Heart left ventricle (tissue), 13 donors: ENCODE data around the gene ARHGAP45.

Experiments used
- CTCF ChIP-seq, 12 donors: fragments of 200-600 bp; sonication (generic) in 4 of 12; IDR thresholded peaks; one replicate each; pipeline versions ENCODE4 v1.5.0 to v1.8.0; 2018 to 2022; ENCODE audit warnings: antibody characterized with exemption in 12 of 12, mild to moderate bottlenecking in 5 of 12
- POLR2A ChIP-seq, 2 donors: fragments of 450-650 bp; IDR thresholded peaks; one replicate each; pipeline ENCODE4 v1.6.1; 2017; ENCODE audit warnings: antibody characterized with exemption in 2 of 2, mild to moderate bottlenecking in 2 of 2, moderate library complexity in 2 of 2
- donor health status: ischemic (EF 13 %, LVEDD 7.1; RV severe dilation, severe dysfunction).
- donor health status: DM: no; HTN: yes; CAD: no.
- donor health status: DM: no; HTN: no; CAD: no.
- donor health status: ischemic (EF 25% LVEDD 6.9; RV normal size, moderate dysfunction).
- donor health status: ischemic (EF 25% LVEDD 5.7; RV mildly dilated, moderate dysfunction).
- donor health status: ischemic (EF 35%, LVEDD 5.7; RV mildly dilated, moderate dysfunction).
- donor health status: nonischemic (EF 11% LVEDD 7.7; RV severe dilation, severe dysfunction).
- donor health status: DM: yes; HTN: yes; CAD: no.
- donor health status: PGD.
- donor health status: ischemic (EF 29% LVEDD 5.4; RV normal size, mild dysfunction).
- donor health status: nonischemic (EF 23%, LVEDD 6.1; RV moderate dilation, normal function).

GRCh38 chr19:1085053-1085658 lies 18.2 kb downstream of the ARHGAP45 start:
- TF ChIP-seq CTCF (IDR thresholded peaks at IDR 0.05) = no peak
- no peak for TF ChIP-seq POLR2A (IDR thresholded peaks at IDR 0.05)
